ENCODE data around the gene USP35.

Gene USP35

DNA sequence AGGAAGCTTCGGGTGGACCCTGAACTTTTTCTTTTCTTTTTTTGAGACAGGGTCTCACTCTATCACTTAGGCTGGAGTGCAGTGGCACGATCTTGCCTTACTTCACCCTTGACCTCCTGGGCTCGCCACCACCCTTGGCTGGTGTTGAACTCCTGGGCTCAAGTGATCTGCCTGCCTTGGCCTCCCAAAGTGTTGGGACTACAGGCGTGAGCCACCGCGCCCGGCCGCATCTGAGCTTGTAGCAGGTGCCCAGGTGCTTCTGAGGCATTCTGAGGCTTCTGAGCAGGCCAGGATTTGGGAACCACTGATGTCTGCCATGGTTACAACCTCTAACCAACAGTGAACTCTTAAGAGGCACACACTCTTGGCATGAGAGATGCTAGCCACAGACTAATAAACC, 5.1 kb downstream of the USP35 start:
- TF ChIP-seq, protein P1, sequence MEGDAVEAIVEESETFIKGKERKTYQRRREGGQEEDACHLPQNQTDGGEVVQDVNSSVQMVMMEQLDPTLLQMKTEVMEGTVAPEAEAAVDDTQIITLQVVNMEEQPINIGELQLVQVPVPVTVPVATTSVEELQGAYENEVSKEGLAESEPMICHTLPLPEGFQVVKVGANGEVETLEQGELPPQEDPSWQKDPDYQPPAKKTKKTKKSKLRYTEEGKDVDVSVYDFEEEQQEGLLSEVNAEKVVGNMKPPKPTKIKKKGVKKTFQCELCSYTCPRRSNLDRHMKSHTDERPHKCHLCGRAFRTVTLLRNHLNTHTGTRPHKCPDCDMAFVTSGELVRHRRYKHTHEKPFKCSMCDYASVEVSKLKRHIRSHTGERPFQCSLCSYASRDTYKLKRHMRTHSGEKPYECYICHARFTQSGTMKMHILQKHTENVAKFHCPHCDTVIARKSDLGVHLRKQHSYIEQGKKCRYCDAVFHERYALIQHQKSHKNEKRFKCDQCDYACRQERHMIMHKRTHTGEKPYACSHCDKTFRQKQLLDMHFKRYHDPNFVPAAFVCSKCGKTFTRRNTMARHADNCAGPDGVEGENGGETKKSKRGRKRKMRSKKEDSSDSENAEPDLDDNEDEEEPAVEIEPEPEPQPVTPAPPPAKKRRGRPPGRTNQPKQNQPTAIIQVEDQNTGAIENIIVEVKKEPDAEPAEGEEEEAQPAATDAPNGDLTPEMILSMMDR (conservative IDR thresholded peaks at IDR 0.05) = no peak
- H3K27ac ChIP-seq = no peak overlapping the region

DNA sequence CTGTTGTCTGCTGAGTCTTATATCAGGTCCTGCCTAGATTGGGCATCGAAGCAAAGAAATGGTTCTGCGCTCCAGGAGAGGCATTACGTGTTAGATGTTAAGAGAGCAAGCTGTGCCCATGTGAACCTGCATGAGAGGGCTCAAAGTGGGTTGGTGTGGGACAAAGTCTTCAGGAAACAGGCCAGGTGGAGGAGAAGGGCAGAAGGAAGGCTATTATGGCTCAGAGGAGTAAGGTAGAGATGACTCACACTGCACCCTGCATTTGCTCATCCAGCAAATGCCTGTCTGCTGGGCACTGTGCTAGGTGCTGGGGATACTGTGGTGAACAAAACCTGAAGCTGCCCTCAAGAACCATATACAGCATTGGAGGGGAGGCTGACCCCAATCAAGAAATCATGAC, 5.8 kb downstream of the USP35 start:
- TF ChIP-seq, protein P1 (conservative IDR thresholded peaks at IDR 0.05) = no peak
- no peak overlapping the region for H3K27ac ChIP-seq

DNA sequence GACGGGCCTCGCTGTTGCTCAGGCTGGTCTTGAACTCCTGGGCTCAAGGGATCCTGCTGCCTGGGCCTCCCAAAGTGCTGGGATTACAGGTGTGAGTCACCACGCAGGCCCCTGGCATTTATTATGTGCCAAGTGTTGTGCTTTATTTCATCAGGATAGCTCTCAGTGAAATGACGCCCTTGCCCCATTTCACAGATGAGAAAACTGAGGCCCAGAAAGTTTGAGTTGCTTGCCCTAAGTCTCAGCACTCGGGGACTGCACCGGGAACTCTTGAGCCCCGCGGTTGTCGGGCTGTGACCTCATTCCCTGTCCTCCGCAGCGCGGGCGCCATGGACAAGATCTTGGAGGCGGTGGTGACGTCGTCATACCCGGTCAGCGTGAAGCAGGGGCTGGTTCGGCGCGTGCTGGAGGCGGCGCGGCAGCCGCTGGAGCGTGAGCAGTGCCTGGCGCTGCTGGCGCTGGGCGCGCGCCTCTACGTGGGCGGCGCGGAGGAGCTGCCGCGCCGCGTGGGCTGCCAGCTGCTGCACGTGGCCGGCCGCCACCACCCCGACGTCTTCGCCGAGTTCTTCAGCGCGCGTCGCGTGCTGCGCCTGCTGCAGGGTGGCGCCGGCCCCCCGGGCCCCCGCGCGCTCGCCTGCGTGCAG, 7.3 kb downstream of the USP35 start:
- TF ChIP-seq, protein P1 (conservative IDR thresholded peaks at IDR 0.05) = no peak
- H3K27ac ChIP-seq = no peak overlapping the region

DNA sequence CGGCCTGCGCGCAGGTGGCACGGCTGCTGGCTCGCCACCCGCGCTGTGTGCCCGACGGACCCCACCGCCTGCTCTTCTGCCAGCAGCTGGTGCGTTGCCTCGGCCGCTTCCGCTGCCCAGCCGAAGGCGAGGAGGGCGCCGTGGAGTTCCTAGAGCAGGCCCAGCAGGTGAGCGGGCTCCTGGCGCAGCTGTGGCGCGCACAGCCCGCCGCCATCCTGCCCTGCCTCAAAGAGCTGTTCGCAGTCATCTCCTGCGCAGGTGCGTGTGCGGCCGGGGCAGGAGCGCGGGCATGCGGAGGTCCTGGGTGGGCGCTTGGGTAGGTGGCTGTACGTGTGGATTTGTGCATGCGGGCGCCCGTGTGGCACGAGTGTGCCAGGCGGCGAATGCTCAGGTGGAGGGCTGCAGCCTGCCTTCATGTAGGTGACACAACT, 8.0 kb downstream of the USP35 start:
- TF ChIP-seq, protein P1 (conservative IDR thresholded peaks at IDR 0.05) = no peak
- H3K27ac ChIP-seq = no peak overlapping the region

DNA sequence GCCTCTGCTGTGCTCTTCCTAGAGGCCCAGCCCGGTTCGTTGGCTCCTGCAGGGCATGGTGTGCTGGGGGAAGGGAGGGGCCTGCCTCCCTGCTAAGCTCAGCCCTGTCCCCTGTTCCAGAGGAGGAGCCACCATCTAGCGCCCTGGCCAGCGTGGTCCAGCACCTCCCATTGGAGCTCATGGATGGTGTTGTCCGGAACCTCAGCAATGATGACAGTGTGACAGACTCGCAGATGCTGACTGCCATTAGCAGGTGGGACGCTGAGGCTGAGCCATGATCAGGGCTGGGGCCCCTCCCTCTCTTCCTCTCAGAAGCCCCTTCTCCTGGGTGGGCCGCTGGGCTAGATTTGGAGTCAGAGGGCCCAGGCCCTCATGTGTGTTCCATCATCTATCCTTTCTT, 9.1 kb downstream of the USP35 start:
- TF ChIP-seq, protein P1 (conservative IDR thresholded peaks at IDR 0.05) = no peak

DNA sequence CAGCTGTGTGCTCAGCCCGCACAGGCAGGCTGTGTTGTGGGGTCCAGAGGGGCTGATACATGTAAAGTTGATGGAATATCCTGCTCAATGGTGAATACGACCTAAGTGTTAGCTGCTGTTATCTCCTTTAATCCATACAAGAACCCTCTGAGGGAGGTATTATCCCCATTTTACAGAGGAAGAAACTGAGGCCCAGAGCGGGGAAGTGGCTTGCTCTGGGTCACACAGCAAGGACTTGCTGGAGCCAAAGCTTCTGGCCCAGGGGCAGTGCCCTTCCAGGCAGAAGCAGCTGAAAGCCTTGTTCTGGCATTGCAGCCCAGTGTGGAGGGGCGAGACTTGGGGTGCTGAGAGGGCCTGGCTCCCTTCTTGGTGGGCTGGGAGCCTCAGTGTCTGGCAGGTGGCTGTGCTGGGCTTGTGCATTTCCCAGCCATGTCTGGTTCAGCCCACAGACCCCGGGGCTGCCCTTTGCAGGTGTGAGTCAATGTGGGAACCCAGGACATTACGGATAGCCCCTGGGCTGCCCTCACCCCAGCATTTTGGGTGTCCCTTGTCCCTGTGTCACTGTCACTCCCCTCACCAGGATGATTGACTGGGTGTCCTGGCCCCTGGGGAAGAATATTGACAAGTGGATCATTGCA, 10.4 kb downstream of the USP35 start:
- TF ChIP-seq, protein P1 (conservative IDR thresholded peaks at IDR 0.05) = no peak
- no peak overlapping the region for H3K27ac ChIP-seq

More for the DNA sequence above, 9.1 kb downstream of the USP35 start:
- no peak overlapping the region for H3K27ac ChIP-seq

DNA sequence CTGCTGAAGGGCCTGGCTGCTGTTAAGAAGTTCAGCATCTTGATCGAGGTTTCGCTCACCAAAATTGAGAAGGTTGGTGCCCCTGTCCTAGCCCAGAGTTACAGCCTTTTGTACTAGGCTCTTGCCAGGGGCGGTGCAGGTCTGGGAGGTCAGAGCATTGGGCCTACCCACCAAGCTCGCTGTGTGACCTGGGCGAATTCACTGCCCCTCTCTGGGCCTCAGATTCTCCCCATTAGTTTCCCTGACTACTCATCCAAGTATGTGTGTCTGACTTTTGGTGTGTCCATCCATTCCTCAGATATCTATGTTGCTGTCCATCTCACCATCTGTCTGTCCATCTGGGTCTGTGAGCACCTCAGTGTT, 10.9 kb downstream of the USP35 start:
- H3K27ac ChIP-seq = no peak overlapping the region

More for the DNA sequence above, 10.9 kb downstream of the USP35 start:
- TF ChIP-seq, protein P1 (conservative IDR thresholded peaks at IDR 0.05) = no peak

Data from VCaP (cell line).